ENCODE data around the gene UCN2. TPM values are rescaled to one million over a fixed set of nuclear protein-coding genes. Genes with fewer than 3 reads are reported as not detected.

UCN2 gene
- total RNA-seq, 4 donors from 2014 or later: 2.6 to 5.3 (median 3.4) TPM

DNA sequence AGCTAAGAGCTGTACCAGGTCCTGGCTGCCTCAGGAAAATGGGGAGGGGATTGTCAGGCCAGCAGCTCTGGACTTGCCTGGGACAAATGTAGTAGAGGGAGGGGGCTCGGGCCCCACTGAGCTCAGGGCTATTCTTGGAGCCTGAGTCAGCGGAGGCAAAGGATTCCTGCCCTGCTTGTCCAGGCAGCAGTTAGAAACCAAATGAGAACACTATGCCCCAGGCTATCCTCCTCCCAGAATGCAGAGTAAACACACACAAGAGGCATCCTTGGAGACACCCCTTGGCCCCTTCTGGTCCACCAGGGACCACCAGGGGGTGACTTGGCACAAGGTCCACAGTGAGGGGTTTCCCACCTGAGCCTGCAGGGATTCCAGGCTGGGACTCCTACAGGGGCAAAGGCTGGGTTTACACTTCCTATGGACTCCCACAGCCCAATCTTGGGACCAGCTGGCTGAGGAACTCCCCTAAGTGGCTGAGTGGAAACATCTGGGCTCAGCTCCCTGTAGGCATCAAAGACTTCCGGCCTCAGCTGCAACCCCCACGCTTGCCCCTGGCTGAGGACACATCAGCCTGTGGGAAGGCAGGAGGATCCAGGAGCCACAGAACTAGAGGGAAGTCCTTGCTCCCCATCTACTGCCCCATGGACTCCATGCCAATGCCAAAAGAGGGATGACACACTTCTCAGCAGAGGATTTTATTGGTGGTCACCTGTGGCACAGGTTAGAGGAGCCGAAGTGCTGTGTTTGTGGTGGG lies 34.9 kb upstream of the UCN2 start:
- DNase-seq: no peak
- TF ChIP-seq, protein P1, sequence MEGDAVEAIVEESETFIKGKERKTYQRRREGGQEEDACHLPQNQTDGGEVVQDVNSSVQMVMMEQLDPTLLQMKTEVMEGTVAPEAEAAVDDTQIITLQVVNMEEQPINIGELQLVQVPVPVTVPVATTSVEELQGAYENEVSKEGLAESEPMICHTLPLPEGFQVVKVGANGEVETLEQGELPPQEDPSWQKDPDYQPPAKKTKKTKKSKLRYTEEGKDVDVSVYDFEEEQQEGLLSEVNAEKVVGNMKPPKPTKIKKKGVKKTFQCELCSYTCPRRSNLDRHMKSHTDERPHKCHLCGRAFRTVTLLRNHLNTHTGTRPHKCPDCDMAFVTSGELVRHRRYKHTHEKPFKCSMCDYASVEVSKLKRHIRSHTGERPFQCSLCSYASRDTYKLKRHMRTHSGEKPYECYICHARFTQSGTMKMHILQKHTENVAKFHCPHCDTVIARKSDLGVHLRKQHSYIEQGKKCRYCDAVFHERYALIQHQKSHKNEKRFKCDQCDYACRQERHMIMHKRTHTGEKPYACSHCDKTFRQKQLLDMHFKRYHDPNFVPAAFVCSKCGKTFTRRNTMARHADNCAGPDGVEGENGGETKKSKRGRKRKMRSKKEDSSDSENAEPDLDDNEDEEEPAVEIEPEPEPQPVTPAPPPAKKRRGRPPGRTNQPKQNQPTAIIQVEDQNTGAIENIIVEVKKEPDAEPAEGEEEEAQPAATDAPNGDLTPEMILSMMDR (IDR thresholded peaks at IDR 0.05): no peak
- TF ChIP-seq POLR2A (IDR thresholded peaks at IDR 0.05): no peak
- H3K27me3 ChIP-seq: peaks cover 0 to 20% (median 0%) of the 10 kb centered on the region in 4 donors
- H3K4me1 ChIP-seq: peaks cover 54 to 90% (median 66%) of the 10 kb centered on the region in 3 donors
- peak overlapping the region in 1 of 4 donors; percentile 4 for H3K4me3 ChIP-seq
- H3K27ac ChIP-seq: peak overlapping the region; percentile 82 to 90 (median 89)
- H3K36me3 ChIP-seq: peaks cover 28 to 56% (median 40%) of the 10 kb centered on the region in 3 donors
- WGBS, 2 donors: 29 to 40% methylated on average over 1 to 3 of the region's 5 CpGs
- intact Hi-C loops (cut with DNase I): no loop called here
- H3K9me3 ChIP-seq: no peaks in the 10 kb centered on the region

- DNase-seq: no peak
- no peak overlapping the region for H3K4me3 ChIP-seq
- peaks cover 19 to 50% (median 29%) of the 10 kb centered on the region in 3 donors for H3K36me3 ChIP-seq
- TF ChIP-seq POLR2A (IDR thresholded peaks at IDR 0.05): no peak
- TF ChIP-seq, protein P1 (IDR thresholded peaks at IDR 0.05): no peak
- 79 to 81% methylated on average over 6 of the region's 6 CpGs for WGBS, 2 donors
- no peaks in the 10 kb centered on the region for H3K9me3 ChIP-seq
- peaks cover 54 to 100% (median 69%) of the 10 kb centered on the region in 3 donors for H3K4me1 ChIP-seq
- peak overlapping the region; percentile 82 to 90 (median 89) for H3K27ac ChIP-seq
- peaks cover 0 to 28% (median 0%) of the 10 kb centered on the region in 4 donors for H3K27me3 ChIP-seq
- intact Hi-C loops (cut with DNase I): no loop called here
Observed at GRCh38 chr3:48597408-48597800, 33.8 kb upstream of the UCN2 start.

DNA sequence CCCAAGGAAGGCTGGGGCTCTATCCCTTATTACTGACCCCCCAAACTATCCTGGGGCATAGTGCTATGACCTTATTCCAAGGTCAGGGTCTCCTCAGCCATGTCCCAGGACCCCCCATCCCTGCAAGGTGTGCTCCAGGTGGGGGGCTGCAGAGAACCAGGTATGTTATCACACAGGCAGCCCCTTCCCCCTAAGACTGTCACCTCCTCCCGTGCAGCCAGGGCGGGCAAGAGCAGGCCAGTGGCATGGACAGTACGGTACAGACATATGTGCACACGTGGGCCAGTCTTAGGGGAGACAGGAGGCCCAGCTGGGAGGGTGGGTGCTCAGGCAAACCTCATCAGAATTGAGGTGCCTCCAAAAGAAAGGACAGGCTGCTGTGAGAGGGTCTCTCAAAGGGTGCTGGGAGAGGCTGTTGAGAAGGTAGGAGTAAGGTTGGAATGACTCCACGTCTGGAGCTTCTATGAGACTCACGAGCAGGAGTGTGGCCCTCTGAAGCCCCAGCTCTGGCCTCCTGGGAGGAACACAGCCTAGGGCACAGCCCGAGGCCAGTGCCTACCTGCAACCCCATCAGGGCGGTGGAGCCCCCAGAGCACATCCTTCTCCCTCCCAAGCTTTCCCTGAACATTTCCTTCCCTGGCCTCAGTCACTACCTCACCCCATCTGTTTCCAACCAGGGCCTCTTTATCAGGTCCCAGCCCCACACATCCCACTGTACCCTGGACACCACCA lies 33.3 kb upstream of the UCN2 start:
- Histone ChIP-seq H3K27ac (peak overlapping the region; percentile 82 to 90 (median 89)), H3K9me3 (no peaks in the 10 kb centered on the region), H3K4me3 (no peak overlapping the region), H3K4me1 (peaks cover 54 to 100% (median 69%) of the 10 kb centered on the region in 3 donors), H3K27me3 (peaks cover 0 to 28% (median 0%) of the 10 kb centered on the region in 4 donors), H3K36me3 (peaks cover 19 to 50% (median 23%) of the 10 kb centered on the region in 3 donors)
- 66 to 79% methylated on average over 5 to 7 of the region's 8 CpGs for WGBS, 2 donors
- intact Hi-C loops (cut with DNase I): no loop called here
- no peak for TF ChIP-seq POLR2A (IDR thresholded peaks at IDR 0.05)
- TF ChIP-seq, protein P1 (IDR thresholded peaks at IDR 0.05): no peak
- DNase-seq: no peak

GRCh38 chr3:48596157-48596556 lies 32.6 kb upstream of the UCN2 start:
- peaks cover 54 to 100% (median 69%) of the 10 kb centered on the region in 3 donors for H3K4me1 ChIP-seq
- DNase-seq: no peak
- H3K9me3 ChIP-seq: no peaks in the 10 kb centered on the region
- TF ChIP-seq POLR2A (IDR thresholded peaks at IDR 0.05): no peak
- TF ChIP-seq, protein P1 (IDR thresholded peaks at IDR 0.05): no peak
- peak overlapping the region; percentile 82 to 90 (median 89) for H3K27ac ChIP-seq
- intact Hi-C loops (cut with DNase I): no loop called here
- H3K27me3 ChIP-seq: peaks cover 0 to 28% (median 0%) of the 10 kb centered on the region in 4 donors
- H3K4me3 ChIP-seq: no peak overlapping the region
- 68 to 73% methylated on average over 4 to 5 of the region's 5 CpGs for WGBS, 2 donors
- H3K36me3 ChIP-seq: peaks cover 15 to 49% (median 16%) of the 10 kb centered on the region in 3 donors
